WTC11 (cell line): ENCODE measurements around the gene SFT2D2.

Experiments
- ATF1 ChIP-seq: sonication (generic); formaldehyde crosslinking; IDR thresholded peaks from 2 replicates; pipeline ENCODE4 v1.8.1; 2023; ENCODE audit warnings: mild to moderate bottlenecking, moderate library complexity, missing genetic modification reagents
- ATF3 ChIP-seq: sonication (generic); formaldehyde crosslinking; conservative IDR thresholded peaks from 2 replicates; pipeline ENCODE4 v1.8.1; 2022; ENCODE audit warnings: mild to moderate bottlenecking, missing genetic modification reagents
- CREB1 ChIP-seq: sonication (generic); formaldehyde crosslinking; IDR thresholded peaks from 2 replicates; pipeline ENCODE4 v1.8.0; 2023; ENCODE audit warnings: mild to moderate bottlenecking, missing genetic modification reagents
- CTCF ChIP-seq: fragments of 200-600 bp; IDR thresholded peaks from 2 replicates; pipeline ENCODE4 v1.8.0; 2022; ENCODE audit warnings: antibody characterized with exemption
- E2F4 ChIP-seq: sonication (generic); formaldehyde crosslinking; IDR thresholded peaks from 2 replicates; pipeline ENCODE4 v1.8.1; 2022; ENCODE audit warnings: low read depth, mild to moderate bottlenecking, moderate library complexity, missing genetic modification reagents, borderline replicate concordance
- FOXJ3 ChIP-seq: sonication (generic); formaldehyde crosslinking; IDR thresholded peaks from 2 replicates; pipeline ENCODE4 v1.9.0; 2021; ENCODE audit warnings: missing genetic modification reagents, mild to moderate bottlenecking, borderline replicate concordance
- FOXP1 ChIP-seq: sonication (generic); formaldehyde crosslinking; IDR thresholded peaks from 2 replicates; pipeline ENCODE4 v1.8.0; 2022; ENCODE audit warnings: missing genetic modification reagents, mild to moderate bottlenecking, moderate library complexity, borderline replicate concordance
- MYBL2 ChIP-seq: sonication (generic); formaldehyde crosslinking; IDR thresholded peaks from 2 replicates; pipeline ENCODE4 v1.8.1; 2023; ENCODE audit warnings: mild to moderate bottlenecking, moderate library complexity, missing genetic modification reagents
- NR2C2 ChIP-seq: sonication (generic); formaldehyde crosslinking; IDR thresholded peaks from 2 replicates; pipeline ENCODE4 v1.8.0; 2022; ENCODE audit warnings: mild to moderate bottlenecking, missing genetic modification reagents
- USF2 ChIP-seq: sonication (generic); formaldehyde crosslinking; IDR thresholded peaks from 2 replicates; pipeline ENCODE4 v1.8.1; 2023; ENCODE audit warnings: mild to moderate bottlenecking, missing genetic modification reagents, moderate library complexity
- ZBTB21 ChIP-seq: sonication (generic); formaldehyde crosslinking; IDR thresholded peaks from 2 replicates; pipeline ENCODE4 v1.8.1; 2023; ENCODE audit warnings: mild to moderate bottlenecking, missing genetic modification reagents, borderline replicate concordance
- ZNF671 ChIP-seq: fragments of 250-450 bp; sonication (Bioruptor Pico); IDR thresholded peaks from 2 replicates; pipeline ENCODE4 v1.8.0; 2021; ENCODE audit warnings: mild to moderate bottlenecking
- ZSCAN18 ChIP-seq: fragments of 250-450 bp; sonication (Bioruptor Pico); IDR thresholded peaks from 2 replicates; pipeline ENCODE4 v2.1.2; 2022; ENCODE audit warnings: mild to moderate bottlenecking, moderate library complexity

GRCh38 chr1:168221275-168221674 is 4.5 kb upstream of the SFT2D2 start:
- TF ChIP-seq ATF3: no peak
- TF ChIP-seq E2F4 (CRISPR knock-in tag): no peak
- no peak for TF ChIP-seq NR2C2 (CRISPR knock-in tag)
- no peak for TF ChIP-seq CTCF
- TF ChIP-seq MYBL2 (CRISPR knock-in tag): no peak
- TF ChIP-seq ATF1 (CRISPR knock-in tag): no peak
- TF ChIP-seq USF2 (CRISPR knock-in tag): no peak
- no peak for TF ChIP-seq ZSCAN18 (CRISPR knock-in tag)
- TF ChIP-seq FOXP1: no peak
- no peak for TF ChIP-seq FOXJ3 (CRISPR knock-in tag)
- no peak for TF ChIP-seq ZBTB21
- no peak for TF ChIP-seq CREB1 (CRISPR knock-in tag)
- TF ChIP-seq ZNF671: no peak
